H9 (cell line): Measurements from ENCODE around the gene EIF6. TPM values are rescaled to one million over a fixed set of nuclear protein-coding genes. Genes with fewer than 3 reads are reported as not detected.

Source experiments
- DNase-seq: peaks from one replicate; pipeline ENCODE4 v3.0.0-alpha.2; 2017
- H2AFZ ChIP-seq: one replicate; pipeline ENCODE4 v1.6.1; 2013; ENCODE audit warnings: mild to moderate bottlenecking, low read length, control low read depth, moderate library complexity
- H2AK5ac ChIP-seq: 2 replicates; pipeline ENCODE4 v1.6.1; 2013; ENCODE audit warnings: low read length, control low read depth, mixed read lengths; ENCODE audit not compliant: insufficient read length
- H2BK120ac ChIP-seq: one replicate; pipeline ENCODE4 v1.6.1; 2013; ENCODE audit warnings: low read depth, mild to moderate bottlenecking, low read length, control low read depth, inconsistent platforms; ENCODE audit not compliant: poor library complexity, severe bottlenecking
- H2BK12ac ChIP-seq: 2 replicates; pipeline ENCODE4 v1.6.1; 2013; ENCODE audit warnings: low read length, control low read depth, mixed read lengths, low read depth; ENCODE audit not compliant: insufficient read length
- H2BK15ac ChIP-seq: 2 replicates; pipeline ENCODE4 v1.6.1; 2013; ENCODE audit warnings: low read depth, low read length, control low read depth
- H2BK20ac ChIP-seq: one replicate; pipeline ENCODE4 v1.6.1; 2013; ENCODE audit warnings: low read depth, mild to moderate bottlenecking, low read length, control low read depth, inconsistent platforms; ENCODE audit not compliant: poor library complexity, severe bottlenecking
- H2BK5ac ChIP-seq: 2 replicates; pipeline ENCODE4 v1.6.1; 2013; ENCODE audit warnings: low read length, control low read depth, mixed read lengths; ENCODE audit not compliant: insufficient read length
- H3K14ac ChIP-seq: 2 replicates; pipeline ENCODE4 v1.6.1; 2013; ENCODE audit warnings: low read length, control low read depth; ENCODE audit not compliant: insufficient read depth
- H3K18ac ChIP-seq: 2 replicates; pipeline ENCODE4 v1.6.1; 2013; ENCODE audit warnings: low read depth, mild to moderate bottlenecking, mixed read lengths, low read length, control low read depth; ENCODE audit not compliant: insufficient read length
- H3K23ac ChIP-seq: 2 replicates; pipeline ENCODE4 v1.6.1; 2013; ENCODE audit warnings: low read length, control low read depth, mixed read lengths, low read depth; ENCODE audit not compliant: insufficient read length
- H3K23me2 ChIP-seq: 2 replicates; pipeline ENCODE4 v1.6.1; 2013; ENCODE audit warnings: low read depth, mild to moderate bottlenecking, mixed read lengths, low read length, control low read depth; ENCODE audit not compliant: insufficient read length, poor library complexity, severe bottlenecking
- H3K27ac ChIP-seq: 2 replicates; pipeline ENCODE4 v1.5.1; 2013; ENCODE audit warnings: low read length, control low read depth, mixed read lengths, low read depth; ENCODE audit not compliant: insufficient read length
- H3K27me3 ChIP-seq: 2 replicates; pipeline ENCODE4 v1.6.1; 2013; ENCODE audit warnings: low read length, control low read depth, inconsistent platforms; ENCODE audit not compliant: insufficient read depth
- H3K4ac ChIP-seq: 2 replicates; pipeline ENCODE4 v1.6.1; 2013; ENCODE audit warnings: low read depth, mild to moderate bottlenecking, control low read depth, inconsistent platforms, low read length, moderate library complexity
- H3K4me1 ChIP-seq: 2 replicates; pipeline ENCODE4 v1.6.1; 2013; ENCODE audit warnings: low read length, control low read depth, inconsistent platforms; ENCODE audit not compliant: insufficient read depth
- H3K4me2 ChIP-seq: 2 replicates; pipeline ENCODE4 v1.6.1; 2013; ENCODE audit warnings: low read length, control low read depth, mixed read lengths; ENCODE audit not compliant: insufficient read length, insufficient read depth
- H3K56ac ChIP-seq: 2 replicates; pipeline ENCODE4 v1.6.1; 2013; ENCODE audit warnings: low read depth, mild to moderate bottlenecking, mixed read lengths, low read length, control low read depth; ENCODE audit not compliant: insufficient read length
- H3K79me1 ChIP-seq: 2 replicates; pipeline ENCODE4 v1.6.1; 2013; ENCODE audit warnings: low read depth, mild to moderate bottlenecking, moderate library complexity, low read length, control low read depth, inconsistent platforms; ENCODE audit not compliant: insufficient read depth, poor library complexity, severe bottlenecking
- H3K79me2 ChIP-seq: 2 replicates; pipeline ENCODE4 v1.6.1; 2013; ENCODE audit warnings: low read length, control low read depth, inconsistent platforms; ENCODE audit not compliant: insufficient read depth
- H3K9ac ChIP-seq: 2 replicates; pipeline ENCODE4 v1.6.1; 2013; ENCODE audit warnings: low read length, control low read depth, mixed read lengths; ENCODE audit not compliant: insufficient read length; ENCODE audit errors: extremely low read depth
- H3K9me3 ChIP-seq: one replicate; pipeline ENCODE4 v1.6.1; 2013; ENCODE audit warnings: low read depth, low read length, inconsistent platforms; ENCODE audit not compliant: control insufficient read depth
- H3T11ph ChIP-seq: one replicate; pipeline ENCODE4 v1.6.1; 2013; ENCODE audit warnings: mild to moderate bottlenecking, low read length, control low read depth, inconsistent platforms
- H4K20me1 ChIP-seq: one replicate; pipeline ENCODE4 v1.6.1; 2013; ENCODE audit not compliant: control insufficient read depth, insufficient read length, insufficient read depth
- H4K5ac ChIP-seq: 2 replicates; pipeline ENCODE4 v1.6.1; 2013; ENCODE audit warnings: low read depth, mild to moderate bottlenecking, mixed read lengths, low read length, control low read depth; ENCODE audit not compliant: insufficient read length
- H4K8ac ChIP-seq: replicated peaks from 2 replicates; pipeline ENCODE4 v1.6.1; 2013; ENCODE audit warnings: low read length, control low read depth, mixed read lengths, low read depth; ENCODE audit not compliant: insufficient read length
- H4K91ac ChIP-seq: 2 replicates; pipeline ENCODE4 v1.6.1; 2013; ENCODE audit warnings: low read depth, mild to moderate bottlenecking, moderate library complexity, mixed read lengths, low read length, control low read depth; ENCODE audit not compliant: insufficient read length
- H3K27ac Mint-ChIP-seq, 3 experiments: 2 replicates in 2 of 3; 3 replicates in 1 of 3; pipeline ENCODE4 v1.8.0; 2020 to 2021; ENCODE audit warnings: mixed read lengths in 3 of 3, mild to moderate bottlenecking in 1 of 3, moderate library complexity in 1 of 3
- H3K27me3 Mint-ChIP-seq: 2 replicates; pipeline ENCODE4 v1.8.0; 2021; ENCODE audit warnings: low read depth, mild to moderate bottlenecking, moderate library complexity, mixed read lengths
- H3K36me3 Mint-ChIP-seq, 3 experiments: 2 replicates in 2 of 3; 3 replicates in 1 of 3; pipeline ENCODE4 v1.8.0; 2020 to 2021; ENCODE audit warnings: low read depth in 3 of 3, mixed read lengths in 3 of 3; ENCODE audit not compliant: insufficient read depth in 1 of 3
- H3K4me1 Mint-ChIP-seq, 2 experiments: 2 replicates each; pipeline ENCODE4 v1.8.0; 2020; ENCODE audit warnings: mixed read lengths in 2 of 2
- H3K4me3 Mint-ChIP-seq, 2 experiments: 2 replicates in 1 of 2; 3 replicates in 1 of 2; pipeline ENCODE4 v1.8.0; 2020 to 2021; ENCODE audit warnings: mild to moderate bottlenecking in 2 of 2, mixed read lengths in 2 of 2, moderate library complexity in 1 of 2
- H3K9me3 Mint-ChIP-seq, 2 experiments: 2 replicates in 1 of 2; 3 replicates in 1 of 2; pipeline ENCODE4 v1.8.0; 2020; ENCODE audit warnings: mild to moderate bottlenecking in 2 of 2, mixed read lengths in 2 of 2, moderate library complexity in 1 of 2
- WGBS: extraction: QIAGEN DNeasy Blood & Tissue Kit; methylation state at CpG from one replicate; pipeline ENCODE4 v1.1.7; 2013; ENCODE audit warnings: missing lambda C conversion rate, low lambda C conversion rate, mixed read lengths; ENCODE audit not compliant: insufficient read length; ENCODE audit errors: extremely low coverage; 5-methylcytosine and 5-hydroxymethylcytosine counted together
- total RNA-seq: library from RNA; stranded (reverse); gene quantifications from 2 replicates; pipeline ENCODE4 v1.2.1, GENCODE V29; 2021
- TF ChIP-seq, protein P1 (sequence below): fragments of 200-600 bp; sonication (generic); conservative IDR thresholded peaks from 3 replicates; pipeline ENCODE4 v1.8.0; 2021; ENCODE audit warnings: antibody characterized with exemption, mild to moderate bottlenecking

Gene EIF6
- total RNA-seq, 1 experiment from 2014 or later, result 150 TPM

DNA sequence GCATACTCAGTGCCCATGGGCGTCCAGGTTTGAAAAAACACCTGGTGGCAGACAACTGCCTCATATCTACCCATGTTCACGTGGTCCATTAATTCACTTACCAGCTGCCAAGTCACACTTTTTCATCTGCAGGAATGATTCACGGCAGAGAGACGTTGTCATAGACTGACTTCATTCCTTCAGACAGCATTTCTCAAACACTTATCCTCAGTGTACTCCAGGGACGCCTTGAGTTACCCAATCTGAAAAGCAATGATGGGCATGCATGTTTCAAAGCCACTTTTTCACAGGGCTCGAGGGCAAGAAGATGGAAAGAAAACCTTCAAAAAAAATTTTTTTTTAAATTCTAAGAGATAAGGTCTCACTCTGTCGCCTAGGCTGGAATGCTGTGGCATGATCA is 12.7 kb downstream of the EIF6 start:
- Histone ChIP-seq H3K79me1 (no peaks in the 10 kb centered on the region), H2BK15ac (no peak overlapping the region), H3K4me1 (no peaks in the 10 kb centered on the region; the same call in 1 of the 2 replicates), H3K9ac (no peak overlapping the region), H3K27me3 (no peaks in the 10 kb centered on the region), H4K5ac (no peak overlapping the region), H4K91ac (no peak overlapping the region), H2BK5ac (no peak overlapping the region), H2BK120ac (no peak overlapping the region), H2BK12ac (no peak overlapping the region), H3K23me2 (peaks cover under 1% of the 10 kb centered on the region), H3K56ac (no peak overlapping the region), H3K14ac (no peak overlapping the region), H3K18ac (no peak overlapping the region), H3K9me3 (no peaks in the 10 kb centered on the region), H3K27ac (no peak overlapping the region), H3T11ph (no peak overlapping the region), H4K8ac (no peak overlapping the region), H2BK20ac (no peak overlapping the region), H3K4ac (no peak overlapping the region), H3K4me2 (no peak overlapping the region), H3K23ac (no peak overlapping the region), H2AFZ (no peak overlapping the region), H4K20me1 (no peaks in the 10 kb centered on the region), H2AK5ac (no peak overlapping the region), H3K79me2 (no peaks in the 10 kb centered on the region)
- Mint-ChIP-seq H3K27me3 (no peaks in the 10 kb centered on the region; the same call in 1 of the 2 replicates), H3K4me1 (peaks cover 28 to 33% of the 10 kb centered on the region in 2 experiments), H3K36me3 (peaks cover 0 to 52% (median 44%) of the 10 kb centered on the region in 3 experiments; a peak in 5 of 7 replicates), H3K27ac (no peak overlapping the region), H3K9me3 (no peaks in the 10 kb centered on the region; a peak in 1 of 5 replicates), H3K4me3 (no peak overlapping the region)
- WGBS, result no CpG with 5 or more reads among the region's 7 CpGs
- DNase-seq, result no peak
- TF ChIP-seq, protein P1, sequence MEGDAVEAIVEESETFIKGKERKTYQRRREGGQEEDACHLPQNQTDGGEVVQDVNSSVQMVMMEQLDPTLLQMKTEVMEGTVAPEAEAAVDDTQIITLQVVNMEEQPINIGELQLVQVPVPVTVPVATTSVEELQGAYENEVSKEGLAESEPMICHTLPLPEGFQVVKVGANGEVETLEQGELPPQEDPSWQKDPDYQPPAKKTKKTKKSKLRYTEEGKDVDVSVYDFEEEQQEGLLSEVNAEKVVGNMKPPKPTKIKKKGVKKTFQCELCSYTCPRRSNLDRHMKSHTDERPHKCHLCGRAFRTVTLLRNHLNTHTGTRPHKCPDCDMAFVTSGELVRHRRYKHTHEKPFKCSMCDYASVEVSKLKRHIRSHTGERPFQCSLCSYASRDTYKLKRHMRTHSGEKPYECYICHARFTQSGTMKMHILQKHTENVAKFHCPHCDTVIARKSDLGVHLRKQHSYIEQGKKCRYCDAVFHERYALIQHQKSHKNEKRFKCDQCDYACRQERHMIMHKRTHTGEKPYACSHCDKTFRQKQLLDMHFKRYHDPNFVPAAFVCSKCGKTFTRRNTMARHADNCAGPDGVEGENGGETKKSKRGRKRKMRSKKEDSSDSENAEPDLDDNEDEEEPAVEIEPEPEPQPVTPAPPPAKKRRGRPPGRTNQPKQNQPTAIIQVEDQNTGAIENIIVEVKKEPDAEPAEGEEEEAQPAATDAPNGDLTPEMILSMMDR, result no peak
